Activated CD8-positive, alpha-beta memory T cell treated with anti-CD3 and anti-CD28 coated beads, Interleukin-2, amount 50 U/mL, for 24 hours (primary cell): ENCODE data around the gene CAPZA2.
"Not testable (repeated sequence)": the region's sequence is repeated elsewhere in the genome, so short reads cannot be mapped to it uniquely, and the experiment has no call there.

Source experiments
- DNase-seq: peaks from one replicate; pipeline ENCODE4 v3.0.0-alpha.2; 2020; ENCODE audit errors: extremely low read depth

Gene CAPZA2

DNA sequence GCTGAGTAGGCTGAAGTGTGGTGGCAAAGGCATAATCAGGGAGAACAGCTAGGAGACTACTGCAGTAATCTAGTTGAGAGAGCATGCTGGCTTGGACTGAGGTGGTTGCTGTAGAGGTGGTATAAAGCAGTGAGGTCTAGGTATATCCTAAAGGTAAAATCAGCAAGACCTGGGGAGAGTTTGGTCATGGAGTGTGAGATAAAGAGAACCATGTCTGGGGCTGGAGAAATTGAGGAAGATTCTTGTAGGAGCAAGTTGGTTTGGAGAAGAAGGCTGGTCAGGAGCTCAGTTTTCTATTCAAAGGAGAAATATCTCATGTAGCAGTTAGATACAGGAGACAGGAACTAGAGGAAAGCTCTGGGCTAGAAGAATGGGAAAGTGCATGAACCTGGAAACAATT is 58.0 kb downstream of the CAPZA2 start:
- no peak for DNase-seq

DNA sequence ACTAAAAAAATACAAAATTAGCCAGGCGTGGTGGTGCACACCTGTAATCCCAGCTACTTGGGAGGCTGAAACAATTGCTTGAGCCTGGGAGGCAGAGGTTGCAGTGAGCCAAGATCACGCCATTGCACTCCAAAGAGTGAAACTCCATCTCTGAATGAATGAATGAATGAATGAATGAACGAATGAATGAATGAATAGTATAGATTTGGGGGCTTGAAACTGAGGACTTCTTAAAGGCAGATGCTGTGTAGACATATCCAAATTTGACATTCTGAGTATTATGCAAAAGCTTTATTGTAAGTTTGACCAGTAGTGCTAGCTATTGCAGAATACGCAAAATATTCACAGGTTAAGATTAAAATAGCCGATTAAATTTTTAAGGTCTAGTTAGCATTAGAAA is 60.2 kb downstream of the CAPZA2 start:
- DNase-seq: no peak

DNA sequence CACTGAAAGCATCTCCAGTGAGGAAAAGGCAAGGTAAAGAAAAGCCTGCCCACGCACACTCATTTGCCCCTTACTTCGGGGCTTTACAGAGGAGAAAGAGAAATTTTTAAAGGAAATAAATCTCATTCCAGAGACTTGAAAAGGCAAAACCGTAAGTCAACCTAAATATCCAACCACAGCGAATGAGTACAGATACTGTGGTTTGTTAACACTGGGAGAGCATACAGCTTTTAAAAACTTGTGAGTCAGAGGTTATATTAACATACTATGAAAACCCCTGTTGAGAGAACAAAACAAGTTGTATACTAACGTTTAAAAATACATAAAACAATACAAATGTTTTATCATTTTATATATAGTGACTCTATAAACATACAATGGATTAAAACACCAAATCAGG is 62.4 kb downstream of the CAPZA2 start:
- no peak for DNase-seq

DNA sequence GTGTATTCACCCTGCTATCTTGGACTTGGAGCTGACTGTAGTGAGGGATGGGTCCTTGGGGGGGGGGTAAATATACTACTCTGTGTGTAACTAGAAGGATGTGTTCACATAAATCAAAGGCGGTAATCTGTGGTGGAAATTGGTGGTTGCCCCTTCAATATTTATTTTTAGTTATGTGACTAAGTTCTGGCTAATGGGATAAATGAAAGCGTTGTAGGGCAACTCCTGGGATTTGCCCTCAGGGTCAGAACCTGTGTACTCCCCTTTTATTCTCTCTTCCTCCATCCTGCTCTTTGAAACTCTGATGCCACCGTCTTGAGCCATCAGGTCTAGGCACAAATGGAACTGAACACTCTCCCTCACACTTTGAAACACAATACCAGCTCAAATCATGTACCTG is 66.6 kb downstream of the CAPZA2 start:
- no peak for DNase-seq

DNA sequence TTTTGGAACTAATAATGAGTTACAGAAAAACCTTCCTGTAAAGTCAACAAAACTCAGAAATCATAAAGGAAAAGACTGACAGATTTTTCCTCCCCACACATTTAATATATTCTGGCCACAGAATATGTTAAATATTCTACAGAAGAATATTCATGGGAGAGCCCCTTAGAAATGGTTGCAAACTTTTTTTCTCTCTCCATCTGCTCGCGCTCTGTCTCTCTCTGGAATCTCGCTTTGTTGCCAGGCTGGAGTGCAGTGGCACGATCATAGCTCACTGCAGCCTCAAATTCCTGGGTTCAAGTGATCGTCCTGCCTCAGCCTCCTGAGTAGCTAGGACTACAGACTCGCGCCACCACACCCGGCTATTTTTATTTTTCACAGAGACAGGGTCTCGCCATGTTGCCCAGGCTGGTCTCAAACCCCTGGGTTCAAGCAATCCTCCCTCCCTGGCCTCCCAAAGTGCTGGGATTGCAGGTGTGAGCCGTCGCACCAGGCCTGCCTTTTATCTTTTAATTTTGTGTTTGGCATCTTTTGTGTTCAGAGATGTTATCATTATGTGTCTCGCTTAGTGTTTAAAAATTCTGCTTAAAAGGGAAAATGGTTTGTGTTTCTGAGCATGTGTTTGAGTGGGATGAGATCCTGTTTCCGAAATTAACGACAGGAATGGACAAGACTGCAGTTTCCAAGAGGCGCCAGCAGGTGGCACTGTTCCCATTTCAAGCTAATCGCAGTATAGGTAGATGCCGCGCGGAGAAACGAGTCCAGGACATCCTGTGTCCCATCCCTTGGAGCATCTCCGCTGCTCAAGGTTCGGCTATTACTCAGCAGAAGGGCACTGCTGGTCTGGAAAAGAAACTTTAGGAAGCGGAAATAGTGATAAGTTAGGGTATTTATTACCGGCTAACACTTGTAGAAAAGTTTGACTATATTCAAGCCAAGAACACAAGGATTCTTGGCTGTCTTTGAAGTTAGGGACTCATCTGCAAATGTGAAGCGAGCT is 67.8 kb downstream of the CAPZA2 start:
- no peak for DNase-seq

- no peak for DNase-seq
Observed at GRCh38 chr7:116932566-116932965, 70.2 kb downstream of the CAPZA2 start.

DNA sequence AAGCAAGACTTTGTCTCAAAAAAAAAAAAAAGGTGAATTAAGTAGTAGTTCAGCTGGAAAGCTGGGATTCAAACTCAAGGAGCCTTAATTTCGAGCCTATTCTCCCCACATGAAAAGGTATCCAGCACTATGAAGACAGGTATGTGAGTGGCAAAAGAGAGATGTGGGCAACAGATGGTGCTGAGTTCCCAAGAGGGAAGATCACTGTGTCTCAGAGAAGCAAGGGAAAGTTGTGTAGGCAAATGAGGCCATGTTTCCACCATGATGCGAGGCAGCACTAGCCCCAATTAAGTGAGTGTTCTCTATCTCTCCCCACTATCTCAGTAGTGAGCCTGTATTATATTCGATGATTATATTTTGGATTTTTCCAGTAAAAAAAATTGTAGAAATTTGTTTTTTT is 71.1 kb downstream of the CAPZA2 start:
- DNase-seq: no peak

- no peak for DNase-seq
Observed at GRCh38 chr7:116934580-116934979, 72.2 kb downstream of the CAPZA2 start.

GRCh38 chr7:116936844-116937243 is 74.5 kb downstream of the CAPZA2 start:
- DNase-seq: not testable (repeated sequence)

DNA sequence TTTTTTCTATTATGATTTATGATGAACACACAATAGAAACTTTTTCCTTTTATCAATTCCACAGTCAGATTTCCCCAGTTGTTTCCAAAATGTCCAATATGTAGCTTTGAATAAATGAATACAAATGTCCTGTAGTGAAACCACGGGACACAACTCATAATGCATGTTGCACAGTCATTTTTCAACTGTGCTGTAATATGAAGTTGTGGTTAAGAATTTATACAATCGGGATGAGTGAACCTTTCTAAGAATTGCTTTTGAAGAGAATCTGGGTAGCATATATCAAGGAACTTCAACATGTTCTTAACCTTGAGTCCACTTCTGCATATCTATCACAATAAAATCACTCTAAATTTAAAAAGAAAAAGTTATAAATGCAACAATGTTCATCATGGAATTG is 76.3 kb downstream of the CAPZA2 start:
- no peak for DNase-seq

- DNase-seq: no peak
Observed at GRCh38 chr7:116940689-116941370, 78.4 kb downstream of the CAPZA2 start.

DNA sequence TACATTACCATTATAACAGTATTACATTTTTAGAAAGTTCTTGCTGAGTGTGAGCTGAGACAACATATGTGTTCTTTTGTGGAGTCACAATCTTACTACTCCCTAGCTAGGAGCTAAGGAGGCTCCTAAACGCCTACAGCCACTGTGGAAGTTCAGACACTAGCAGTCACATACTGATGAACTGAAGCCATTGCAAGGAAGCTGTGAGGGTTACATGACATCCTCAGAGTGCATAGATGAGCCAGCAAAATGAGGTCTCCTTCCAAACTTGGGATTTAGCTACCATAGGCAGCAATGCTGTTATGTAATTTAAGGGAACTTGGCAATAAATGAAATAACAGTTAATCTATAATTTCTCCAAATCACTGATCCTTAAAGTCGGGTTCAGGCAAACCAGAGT is 80.1 kb downstream of the CAPZA2 start:
- no peak for DNase-seq

DNA sequence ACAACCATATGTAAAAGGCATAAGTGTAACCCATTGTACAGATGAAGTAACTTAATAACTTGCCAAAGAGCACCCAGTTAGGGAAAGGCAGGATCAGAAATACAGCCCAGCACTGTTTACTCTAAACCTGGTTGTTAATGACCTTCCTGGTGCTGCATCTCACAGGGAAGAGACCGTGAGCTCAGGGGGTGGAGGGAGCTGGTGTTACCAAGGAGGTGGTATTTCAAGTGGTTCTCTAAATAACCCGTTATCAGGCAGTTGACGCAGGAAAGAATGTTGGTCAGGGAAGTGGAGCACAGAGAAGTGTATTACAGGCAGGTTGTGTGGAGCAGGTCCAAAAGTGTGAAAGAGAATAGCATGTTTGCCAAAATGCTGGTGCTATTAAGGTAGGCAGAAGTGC is 86.5 kb downstream of the CAPZA2 start:
- no peak for DNase-seq

GRCh38 chr7:116949941-116950801 is 87.8 kb downstream of the CAPZA2 start:
- no peak for DNase-seq

GRCh38 chr7:116950889-116951351 is 88.5 kb downstream of the CAPZA2 start:
- DNase-seq: no peak

DNA sequence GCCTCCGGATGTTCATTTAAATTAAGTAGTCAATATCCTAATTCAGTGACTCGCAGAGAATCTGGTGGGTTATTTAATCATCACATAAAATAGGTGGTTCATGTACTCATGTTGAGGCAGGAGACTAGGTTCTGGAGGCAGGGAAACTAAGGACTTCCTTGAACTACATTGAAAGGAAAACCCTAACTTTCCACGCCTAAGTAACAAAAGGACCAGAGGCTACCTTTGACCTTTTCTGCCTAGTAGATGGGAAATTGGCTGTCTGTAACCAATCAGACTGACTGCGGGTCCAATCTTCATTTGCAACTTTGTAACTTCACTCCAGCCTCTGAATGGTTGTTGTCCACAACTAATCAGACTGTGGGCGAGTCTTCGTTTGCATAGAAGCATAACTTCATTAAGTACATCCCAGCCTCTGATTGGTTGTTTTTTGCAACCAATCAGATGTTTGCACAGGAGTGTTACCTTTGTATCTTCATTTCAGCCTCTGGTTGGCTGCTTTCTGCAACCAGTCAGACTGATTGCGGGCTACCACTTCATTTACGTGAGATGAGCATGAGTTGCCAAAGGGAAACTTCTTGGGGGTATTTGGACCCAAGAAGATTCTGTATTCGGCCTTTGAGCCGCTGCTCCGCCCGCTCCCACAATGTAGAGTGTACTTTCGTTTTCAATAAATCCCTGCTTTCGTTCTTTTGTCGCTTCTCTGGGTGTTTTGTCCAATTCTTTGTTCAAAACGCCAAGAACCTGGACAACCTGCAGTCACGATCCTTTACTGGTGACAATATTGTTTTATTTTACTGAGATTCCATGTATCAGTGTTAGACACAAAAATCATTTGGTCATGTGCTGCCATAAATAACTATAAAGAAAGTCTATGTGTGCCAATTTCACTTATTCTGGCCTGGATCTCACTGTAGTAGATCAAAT is 89.2 kb downstream of the CAPZA2 start:
- no peak for DNase-seq

GRCh38 chr7:116952635-116953371 is 90.4 kb downstream of the CAPZA2 start:
- DNase-seq: no peak

GRCh38 chr7:116953372-116953905 is 91.1 kb downstream of the CAPZA2 start, which contains the start of gene ST7:
Gene ST7 (plus strand): TSS chr7:116953501. CDS start chr7:116953541, 40 bp downstream.
- no peak for DNase-seq

DNA sequence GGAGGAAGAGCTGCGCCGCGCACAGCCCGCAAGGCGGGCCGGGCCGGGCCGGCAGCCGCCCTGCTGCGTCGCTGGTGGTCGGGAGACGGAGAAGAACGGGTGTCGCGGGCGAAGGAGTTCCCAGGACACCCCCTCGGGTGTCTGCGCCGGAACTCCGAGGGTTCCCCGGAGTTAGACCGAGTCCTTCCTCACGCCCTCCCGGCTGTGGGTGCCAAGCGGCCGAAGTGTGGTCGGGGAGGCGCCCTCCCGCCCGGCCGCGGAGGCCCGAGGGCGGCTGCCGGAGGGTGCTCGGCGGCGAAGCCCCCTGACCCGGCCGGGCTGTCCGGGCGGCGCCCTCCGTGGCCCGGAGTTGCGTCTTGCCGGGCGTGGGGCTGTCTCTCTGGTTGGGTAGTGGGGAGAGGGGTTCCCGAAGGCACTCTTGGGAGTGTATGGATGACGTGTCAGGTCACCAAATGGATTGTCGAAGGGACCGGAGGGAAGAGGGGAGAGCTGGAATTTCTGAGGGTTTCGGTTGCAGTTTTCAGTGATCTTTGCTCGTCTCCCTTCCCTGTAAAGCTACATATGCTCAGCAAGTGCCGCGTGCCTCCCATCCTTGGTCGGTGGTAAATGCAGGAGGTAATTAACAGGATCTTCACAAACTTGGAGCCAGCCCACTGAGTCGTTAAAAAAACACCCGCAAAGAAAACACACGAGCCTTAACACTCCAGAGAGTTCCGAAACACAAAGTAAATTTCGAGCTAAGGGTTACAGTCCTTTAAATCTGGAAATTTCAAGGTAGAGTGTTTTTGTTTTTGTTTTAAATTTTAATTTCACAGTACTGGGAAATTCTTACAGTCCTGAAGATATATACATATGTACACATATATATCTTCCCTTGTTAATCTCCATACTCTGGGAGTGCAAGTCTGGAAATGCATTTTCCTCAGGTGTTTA is 91.8 kb downstream of the CAPZA2 start:
- DNase-seq: no peak
